GM18511 (cell line): Measurements from ENCODE around the gene MYL10.

Experiments
- ATAC-seq: cut with Tn5 transposase; IDR thresholded peaks from one replicate; pipeline ENCODE4 v1.9.1; 2021; ENCODE audit warnings: mild to moderate bottlenecking, moderate library complexity; ENCODE audit not compliant: unreplicated experiment

Gene MYL10

DNA sequence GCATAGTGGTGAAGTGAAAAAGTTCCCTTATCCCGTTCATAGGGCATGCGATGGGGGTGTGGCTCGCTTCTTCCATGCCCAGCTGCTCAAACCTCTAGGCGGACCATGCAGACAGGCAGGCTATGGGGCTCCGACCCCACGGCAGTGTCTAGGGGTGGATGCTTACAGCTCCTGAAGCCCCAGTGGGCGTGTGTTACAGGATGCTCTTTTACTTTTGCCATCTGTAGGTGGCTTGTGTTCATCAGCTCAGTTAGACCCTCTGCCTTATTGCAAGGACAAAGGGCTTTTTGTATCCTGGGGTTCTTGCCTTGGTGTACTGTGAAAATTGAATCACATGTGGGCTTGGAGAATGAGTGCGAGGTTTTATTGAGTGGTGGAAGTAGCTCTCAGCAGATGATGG is at the start of gene MYL10:
MYL10 (minus strand) TSS at position 126 of the 400 bp plus-strand sequence. CDS start 178 bp downstream, outside the sequence.
- no peak for ATAC-seq

DNA sequence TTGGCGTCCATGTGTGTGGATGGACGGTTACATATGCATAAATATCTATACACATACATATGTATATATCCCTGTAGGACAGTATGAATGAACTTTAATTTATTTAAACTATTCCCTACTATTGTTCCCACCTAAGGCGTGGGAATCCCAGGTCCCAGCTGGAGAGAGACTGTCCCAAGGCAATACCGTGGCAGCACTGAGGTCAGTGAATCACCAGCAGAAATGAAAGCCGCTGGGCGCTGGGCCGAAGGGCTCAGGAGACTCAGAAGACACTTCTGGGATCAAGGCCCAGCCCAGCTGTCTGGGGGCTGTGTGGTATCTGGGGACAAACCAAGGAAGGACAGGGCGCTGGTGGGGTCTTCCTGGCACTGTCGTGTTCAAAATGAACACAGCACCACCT is 49.6 kb upstream of the MYL10 start:
- no peak for ATAC-seq

DNA sequence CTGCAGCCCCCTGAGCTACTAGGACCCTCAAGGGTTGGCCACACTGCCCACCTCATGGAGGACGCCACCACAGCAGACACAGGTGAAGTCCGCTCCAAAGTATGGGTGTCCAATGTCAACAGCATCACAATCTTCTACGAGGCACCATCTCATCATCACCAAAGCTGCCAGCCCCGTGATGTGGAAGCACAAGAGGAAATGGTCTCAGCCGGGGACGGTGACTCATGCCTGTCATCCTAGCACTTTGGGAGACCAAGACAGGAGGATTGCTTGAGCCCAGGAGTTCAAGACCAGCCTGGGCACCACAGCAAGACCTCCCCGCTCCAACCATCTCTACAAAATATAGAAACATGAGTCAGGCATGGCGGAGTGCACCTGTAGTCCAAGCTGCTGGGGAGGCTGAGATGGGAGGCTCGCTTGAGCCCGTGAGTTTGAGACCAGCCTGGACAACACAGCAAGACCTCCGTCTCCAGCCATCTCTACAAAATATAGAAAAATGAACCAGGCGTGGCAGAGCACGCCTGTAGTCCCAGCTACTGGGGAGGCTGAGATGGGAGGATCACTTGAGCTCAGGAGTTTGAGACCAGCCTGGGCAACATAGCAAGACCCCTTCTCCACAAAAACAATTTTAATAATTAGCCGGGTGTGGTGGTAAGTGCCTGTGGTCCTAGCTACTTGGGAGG is 48.8 kb upstream of the MYL10 start:
- ATAC-seq = no peak

DNA sequence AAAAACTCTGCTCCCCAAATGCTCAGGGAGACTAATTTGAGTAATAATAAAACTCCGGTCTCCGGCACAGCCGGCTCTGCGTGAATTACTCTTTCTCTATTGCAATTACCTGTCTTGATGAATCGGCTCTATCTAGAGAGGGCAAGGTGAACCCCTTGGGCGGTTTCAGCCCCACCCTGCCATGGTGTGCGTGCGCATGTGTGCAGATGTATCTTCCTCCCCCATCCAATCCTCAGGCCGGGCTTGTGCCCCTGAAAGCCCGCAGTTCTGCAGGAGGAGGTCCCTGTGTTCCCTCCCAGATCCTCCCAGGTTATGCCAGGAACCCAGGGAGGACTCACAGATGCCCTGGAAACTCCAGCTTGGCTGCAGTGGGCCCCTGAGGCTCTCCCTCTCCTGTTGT is 48.3 kb upstream of the MYL10 start:
- ATAC-seq = no peak

- no peak for ATAC-seq
These were observed 47.9 kb upstream of the MYL10 start for GRCh38 chr7:101676956-101677355.

- ATAC-seq = no peak
These were observed 47.0 kb upstream of the MYL10 start for GRCh38 chr7:101676062-101676598.

DNA sequence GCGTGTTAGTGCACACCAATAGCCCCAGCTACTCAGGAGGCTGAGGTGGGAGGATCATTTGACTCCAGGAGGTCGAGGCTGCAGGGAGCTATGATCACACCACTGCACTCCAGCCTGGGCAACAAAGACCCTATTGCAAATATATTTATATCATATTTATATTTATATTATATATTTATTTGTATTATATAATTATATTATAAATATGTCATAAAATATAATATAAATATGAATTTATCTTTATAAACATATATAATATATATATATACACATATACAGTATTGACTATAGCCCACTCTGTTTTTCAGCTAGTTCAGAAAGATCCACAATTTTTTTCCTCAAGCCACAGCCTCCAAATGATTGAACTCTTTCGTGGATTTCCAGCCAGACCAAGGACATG is 45.3 kb upstream of the MYL10 start:
- no peak for ATAC-seq

- no peak for ATAC-seq
These were observed 44.9 kb upstream of the MYL10 start for GRCh38 chr7:101673951-101674350.

DNA sequence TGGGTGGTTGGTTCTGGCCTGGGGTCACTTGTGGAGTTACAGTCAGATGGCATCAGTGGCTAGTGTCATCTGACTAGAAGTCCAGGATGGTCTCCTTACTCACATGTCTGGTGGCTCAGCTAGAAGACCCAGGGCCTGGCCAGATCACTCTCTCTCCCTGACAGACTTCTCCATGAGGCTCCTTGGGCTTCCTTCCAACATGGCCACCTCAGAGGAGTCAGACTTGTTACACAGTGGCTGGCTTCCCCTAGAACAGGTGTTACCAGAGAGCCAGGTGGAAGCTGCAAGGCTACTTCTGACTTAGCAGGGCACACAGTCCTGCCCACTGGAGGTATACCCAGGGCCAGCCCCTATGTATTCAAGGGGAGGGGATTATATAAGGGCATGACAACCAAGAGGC is 44.2 kb upstream of the MYL10 start:
- ATAC-seq = no peak

DNA sequence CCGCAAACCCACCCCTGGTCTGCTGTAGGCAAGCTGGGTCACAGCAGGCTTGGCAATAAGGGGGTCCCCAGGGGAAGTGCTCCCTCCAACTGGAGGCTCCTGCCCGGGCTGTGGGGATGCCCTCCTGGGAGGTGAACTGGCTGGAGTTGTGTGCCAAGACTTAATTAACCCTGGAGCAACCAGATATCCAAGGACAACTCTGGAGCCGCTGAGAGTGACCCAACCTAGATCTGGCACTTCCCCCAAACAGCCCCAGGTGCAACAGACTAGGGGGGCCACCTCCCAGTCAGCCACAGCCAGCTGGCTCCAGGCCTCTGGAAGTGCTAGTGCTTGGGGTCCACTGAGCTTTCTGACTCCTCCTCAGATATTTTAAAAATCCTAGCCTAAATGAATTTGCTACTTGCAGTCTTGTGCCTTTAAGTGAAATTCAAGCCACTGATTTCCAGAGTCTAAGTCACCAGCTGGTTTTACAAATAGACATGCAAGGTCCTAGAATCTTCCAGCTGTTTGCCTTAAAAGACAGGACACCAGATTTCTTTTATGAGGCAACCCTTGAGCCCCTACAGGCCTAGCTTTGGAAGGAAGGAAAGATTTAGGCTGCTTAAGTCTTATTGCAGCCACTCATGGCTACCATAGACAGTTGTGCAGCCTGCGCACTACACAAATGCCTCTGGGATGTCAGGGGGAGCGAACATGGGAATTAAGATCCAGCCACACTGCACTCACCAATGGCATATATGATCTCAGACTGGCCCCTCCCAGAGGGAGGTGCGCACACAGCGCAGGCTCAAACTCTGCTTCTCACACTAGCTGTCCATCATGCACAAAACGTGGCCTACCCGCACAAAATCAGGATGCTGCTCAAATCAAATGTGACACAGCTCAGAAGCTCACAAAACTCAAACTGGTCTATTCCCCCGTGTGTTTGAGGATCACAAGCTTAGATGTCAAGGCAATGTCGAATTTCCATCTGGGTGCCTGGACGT is 42.6 kb upstream of the MYL10 start:
- no peak for ATAC-seq

DNA sequence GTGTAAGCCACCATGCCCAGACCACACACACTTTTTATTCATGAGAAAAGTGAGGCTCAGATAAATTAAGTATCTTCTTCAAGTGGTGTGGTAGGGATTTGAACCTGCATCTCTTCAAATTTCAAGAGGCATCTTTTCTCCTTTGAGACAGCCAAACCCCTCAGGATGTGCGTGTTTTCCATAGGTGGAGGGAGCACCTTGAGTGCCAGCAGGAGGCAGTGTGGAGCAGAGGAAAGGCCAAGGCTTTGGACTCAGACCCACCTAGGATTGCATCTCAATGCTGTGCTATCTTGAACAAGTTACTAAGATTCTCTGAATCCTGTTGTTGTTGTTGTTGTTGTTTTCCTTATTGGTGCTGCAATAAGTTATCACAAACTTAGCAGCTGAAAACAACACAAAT is 40.2 kb upstream of the MYL10 start:
- no peak for ATAC-seq

DNA sequence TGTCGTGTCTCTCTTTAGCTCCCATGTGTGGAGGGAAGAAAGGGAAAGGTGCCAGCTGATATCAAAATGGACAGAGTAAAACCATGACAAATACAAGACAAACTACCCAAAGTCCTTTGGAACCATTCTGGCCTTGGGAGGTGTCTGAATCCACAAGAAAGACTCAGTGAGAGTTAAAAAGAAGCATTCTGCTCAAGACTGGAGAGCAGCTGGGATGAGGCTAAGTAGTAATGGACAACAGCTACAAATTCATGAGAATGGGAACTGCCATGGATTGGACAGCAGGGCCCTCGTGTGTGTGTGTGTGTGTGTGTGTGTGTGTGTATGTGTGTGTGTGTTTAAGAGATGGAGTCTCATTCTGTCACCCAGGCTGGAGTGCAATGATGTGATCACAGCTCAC is 39.6 kb upstream of the MYL10 start:
- ATAC-seq = no peak

DNA sequence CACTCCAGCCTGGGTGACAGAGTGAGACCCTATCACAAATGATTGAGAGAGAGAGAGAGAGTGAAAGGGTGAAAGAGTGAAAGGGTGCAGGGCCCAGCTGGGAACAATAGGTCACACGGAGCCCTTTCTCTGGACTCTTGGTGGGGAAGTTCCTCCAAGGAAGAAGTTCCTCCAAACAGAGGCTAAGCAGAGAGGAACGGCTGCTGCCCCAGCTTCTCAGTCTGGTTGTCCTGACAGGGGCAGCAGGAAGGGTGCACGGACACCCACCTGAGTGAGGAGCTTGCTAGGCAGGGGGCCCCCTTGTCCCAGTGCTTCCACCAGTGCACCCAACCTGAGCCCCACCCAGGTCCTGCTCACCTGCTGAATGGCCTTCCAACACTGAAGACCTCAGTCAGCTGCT is 38.8 kb upstream of the MYL10 start:
- no peak for ATAC-seq

GRCh38 chr7:101667399-101667798 is 38.3 kb upstream of the MYL10 start:
- no peak for ATAC-seq

DNA sequence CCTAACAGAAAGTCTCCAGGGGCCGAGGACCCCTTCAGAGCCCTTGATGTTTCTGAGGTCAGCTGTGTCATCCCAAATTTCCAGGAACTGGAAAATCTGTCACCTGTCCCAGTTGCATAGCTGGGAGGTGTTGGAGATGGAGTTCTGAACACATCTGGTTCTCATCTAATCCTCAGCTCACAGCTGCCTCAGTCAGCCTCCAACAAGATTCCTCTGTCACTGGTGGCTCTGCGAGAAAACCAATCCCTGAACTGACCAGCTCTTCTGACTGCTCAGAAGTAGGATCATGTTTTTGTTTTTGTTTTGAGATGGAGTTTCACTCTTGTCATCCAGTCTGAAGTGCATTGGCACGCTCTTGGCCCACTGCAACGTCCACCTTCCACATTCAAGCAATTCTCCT is 37.6 kb upstream of the MYL10 start:
- ATAC-seq = no peak

DNA sequence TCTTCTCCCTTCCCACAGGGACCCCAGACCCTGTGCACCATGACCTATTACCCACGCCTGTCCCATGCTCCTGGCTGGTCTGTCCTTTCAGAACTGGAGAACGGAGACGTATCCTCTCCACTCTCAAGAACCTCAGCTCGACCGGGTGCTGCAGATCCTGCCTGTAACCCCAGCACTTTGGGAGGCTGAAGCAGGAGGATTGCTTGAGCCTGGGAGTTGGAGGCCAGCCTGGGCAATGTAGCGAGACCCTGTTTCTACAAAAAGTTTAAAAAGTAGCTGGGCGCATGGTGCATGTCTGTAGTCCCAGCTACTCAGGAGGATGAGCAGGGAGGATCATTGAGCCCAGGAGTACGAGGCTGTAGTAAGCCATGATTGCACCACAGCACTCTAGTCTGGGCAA is 37.2 kb upstream of the MYL10 start:
- ATAC-seq = no peak

DNA sequence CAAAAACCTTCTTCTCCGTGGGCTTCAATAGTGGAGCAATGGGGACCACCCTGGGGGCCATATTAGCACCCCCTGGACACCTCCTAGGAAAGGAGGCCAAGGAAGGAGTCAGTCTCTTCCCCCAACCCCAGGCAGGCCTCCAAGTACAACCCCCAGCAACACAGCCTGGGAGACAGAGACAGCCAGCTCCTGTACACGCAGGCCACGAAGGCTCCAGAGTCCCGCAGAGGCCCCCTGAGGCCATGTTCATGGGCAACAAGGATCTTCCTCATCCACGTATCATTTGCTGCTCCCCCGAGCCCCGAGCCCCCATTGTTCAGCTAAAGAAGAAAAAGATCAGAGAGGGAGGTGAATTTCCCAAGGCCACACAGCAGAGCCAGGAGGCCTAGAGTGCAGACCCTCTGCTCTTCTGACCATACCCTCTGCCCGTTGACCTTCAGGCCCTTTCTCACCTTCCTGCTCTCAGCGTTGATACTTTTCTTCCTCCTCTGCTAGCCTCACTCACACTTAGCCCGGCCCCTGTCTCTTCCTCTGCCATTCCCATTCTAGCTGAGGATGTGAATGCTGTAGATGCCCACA is 35.9 kb upstream of the MYL10 start:
- no peak for ATAC-seq

GRCh38 chr7:101664436-101664835 is 35.3 kb upstream of the MYL10 start:
- ATAC-seq = no peak

GRCh38 chr7:101663747-101664146 is 34.7 kb upstream of the MYL10 start:
- ATAC-seq = no peak

DNA sequence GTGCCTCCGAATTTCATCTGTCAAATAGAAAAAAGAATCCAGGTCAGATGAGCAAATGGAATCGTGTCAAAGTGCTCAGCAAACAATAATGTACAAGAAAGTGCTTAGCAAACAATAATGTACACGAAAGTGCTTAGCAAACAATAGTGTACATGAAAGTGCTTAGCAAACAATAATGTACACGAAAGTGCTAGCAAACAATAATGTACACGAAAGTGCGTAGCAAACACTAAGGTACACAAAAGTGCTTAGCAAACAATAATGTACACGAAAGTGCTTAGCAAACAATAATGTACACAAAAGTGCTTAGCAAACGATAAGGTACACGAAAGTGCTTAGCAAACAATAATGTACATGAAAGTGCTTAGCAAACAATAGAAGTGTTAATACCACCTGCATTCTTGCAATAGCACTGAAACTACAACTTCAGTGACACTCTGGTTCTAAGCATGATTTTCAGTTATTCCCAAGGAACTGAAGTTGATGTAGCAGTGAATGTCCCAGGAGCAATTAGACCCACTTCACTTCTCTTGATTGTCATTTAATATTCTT is 33.4 kb upstream of the MYL10 start:
- no peak for ATAC-seq

GRCh38 chr7:101659706-101660105 is 30.6 kb upstream of the MYL10 start:
- ATAC-seq = no peak
